CD4-positive, alpha-beta T cell treated with Interleukin-2 at 100 ng/mL for 4 hours (primary cell): ENCODE data around the gene CYP2W1.

Source experiments
- DNase-seq: peaks from one replicate; pipeline ENCODE4 v3.0.0-alpha.2; 2020; ENCODE audit warnings: low spot score

The CYP2W1 gene

GRCh38 chr7:967361-968082 is 15.5 kb upstream of the CYP2W1 start:
- DNase-seq, result no peak

GRCh38 chr7:968205-969105 is 14.5 kb upstream of the CYP2W1 start:
- no peak for DNase-seq

- DNase-seq, result no peak
These were observed 13.6 kb upstream of the CYP2W1 start for GRCh38 chr7:969403-969802.

DNA sequence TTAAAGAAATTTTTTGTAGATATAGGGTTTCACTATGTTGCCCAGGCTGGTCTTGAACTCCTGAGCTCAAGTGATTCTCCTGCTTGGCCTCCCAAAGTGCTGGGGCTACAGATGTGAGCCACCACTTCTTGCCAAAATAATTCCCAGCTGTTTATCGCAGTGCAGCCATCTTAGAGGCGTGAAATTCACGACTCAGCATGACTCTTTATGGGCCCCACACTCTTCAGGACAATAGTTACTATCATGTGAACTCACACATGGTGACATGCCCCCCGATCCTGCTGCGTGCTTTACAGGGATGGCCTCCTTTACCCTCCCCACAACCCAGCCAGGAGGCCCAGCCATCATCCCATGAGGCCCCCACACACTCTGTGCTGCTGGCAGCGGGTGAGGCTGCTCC is 12.2 kb upstream of the CYP2W1 start:
- no peak for DNase-seq

DNA sequence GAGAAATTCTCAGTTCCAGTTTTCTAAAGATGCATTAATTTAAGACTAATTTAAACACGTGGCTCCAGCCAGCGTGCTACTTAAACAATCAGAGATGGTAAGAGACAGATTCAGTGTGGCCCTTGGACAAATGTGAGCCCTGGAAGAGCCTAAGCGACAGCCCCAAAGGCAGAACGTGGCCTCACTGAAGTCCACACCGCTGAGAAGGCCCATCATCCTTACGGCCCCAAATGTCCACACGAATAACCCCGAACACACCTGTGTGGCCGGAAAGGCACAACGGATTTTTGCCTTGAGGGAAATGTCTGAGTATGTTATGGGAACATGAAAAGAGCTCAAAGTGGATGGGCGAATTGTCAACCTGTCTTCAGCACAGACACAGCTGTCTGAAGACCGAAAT is 10.9 kb upstream of the CYP2W1 start:
- DNase-seq, result no peak

DNA sequence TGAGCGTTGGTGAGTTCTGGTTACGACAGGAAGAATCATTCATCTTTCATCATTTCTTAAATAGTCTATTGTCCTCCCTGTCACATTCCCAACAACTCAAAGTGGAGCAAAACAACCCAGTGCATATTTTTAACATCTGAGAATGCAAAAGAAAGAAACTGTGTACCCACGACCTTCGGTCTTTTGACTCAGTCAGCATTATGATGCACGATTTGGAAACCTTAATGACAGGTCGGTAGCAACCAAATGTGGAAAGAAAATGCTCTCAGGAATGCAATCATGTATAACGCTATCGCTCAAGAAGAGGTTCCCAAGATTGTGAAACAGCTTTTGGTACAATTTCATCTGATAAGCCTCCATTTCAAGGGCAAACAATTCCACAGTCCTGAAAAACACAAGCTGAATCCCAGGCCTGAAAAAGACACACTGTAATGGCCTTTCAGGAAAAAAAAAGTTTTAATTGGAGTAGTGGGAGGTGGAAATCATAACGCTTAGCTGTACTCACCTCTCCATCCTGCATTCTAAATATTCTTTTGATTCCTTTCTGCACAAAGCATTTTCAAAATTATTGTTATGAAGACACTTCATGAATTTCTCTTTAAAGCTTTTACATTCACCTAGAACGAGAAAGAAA is 10.2 kb upstream of the CYP2W1 start:
- DNase-seq, result no peak

GRCh38 chr7:973312-973711 is 9.7 kb upstream of the CYP2W1 start:
- no peak for DNase-seq

GRCh38 chr7:974172-974571 is 8.8 kb upstream of the CYP2W1 start:
- DNase-seq, result no peak

- DNase-seq, result peak; percentile 90
These were observed 7.9 kb upstream of the CYP2W1 start, which contains the start of gene COX19 for GRCh38 chr7:974820-975681. Gene COX19, minus strand, starts transcription at chr7:975549. Its CDS starts 40 bp downstream, at chr7:975509.

GRCh38 chr7:975702-976473 is 7.1 kb upstream of the CYP2W1 start:
- DNase-seq, result no peak

GRCh38 chr7:976901-977325 is 6.1 kb upstream of the CYP2W1 start:
- DNase-seq, result no peak

DNA sequence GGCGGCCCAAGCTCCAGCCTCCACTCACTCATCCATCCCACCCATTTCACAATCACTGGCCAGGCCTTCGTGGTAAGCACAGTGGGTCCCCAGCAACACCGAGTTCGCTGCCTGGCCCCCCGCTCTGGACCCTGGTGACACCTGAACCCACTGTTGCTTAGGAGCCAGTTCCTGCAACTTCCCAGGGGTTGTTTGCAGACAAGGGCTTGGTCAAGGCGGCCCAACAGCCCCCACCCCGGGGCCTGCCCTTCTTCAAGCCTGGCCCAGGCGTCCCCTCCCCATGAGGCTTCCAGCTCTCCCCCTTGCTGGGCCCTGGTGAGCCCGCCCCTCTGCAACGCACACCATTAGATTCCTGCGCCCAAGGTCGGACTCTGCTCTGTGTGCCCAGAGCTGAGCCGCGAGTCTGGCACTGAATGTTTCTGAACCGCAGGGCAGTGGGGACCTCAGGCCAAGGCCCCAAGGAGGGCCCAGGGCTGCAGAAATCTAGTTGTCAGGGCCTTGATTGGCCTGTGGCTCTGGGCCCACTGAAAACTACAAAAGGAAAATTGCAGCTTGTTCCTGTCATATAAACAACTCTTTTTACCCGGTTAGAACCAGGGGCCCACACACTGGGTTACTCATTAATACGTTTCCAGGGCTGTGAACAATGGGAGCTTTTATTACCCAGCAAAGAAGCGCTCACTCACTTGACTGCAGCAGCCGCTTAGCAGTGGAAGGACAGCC is 5.5 kb upstream of the CYP2W1 start:
- no peak for DNase-seq

DNA sequence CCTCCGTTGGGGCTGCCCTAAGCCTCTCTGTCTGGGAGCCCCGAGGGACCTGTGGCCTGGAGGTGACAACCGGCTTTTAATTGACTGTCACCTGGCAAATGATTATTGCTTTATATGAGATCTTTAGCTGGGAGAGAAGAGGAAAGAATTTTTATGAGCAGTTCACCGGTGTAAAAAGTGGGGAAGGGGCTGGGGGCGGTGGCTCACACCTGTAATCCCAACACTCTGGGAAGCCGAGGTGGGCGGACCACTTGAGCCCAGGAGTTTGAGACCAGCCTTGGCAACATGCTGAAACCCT is 5.0 kb upstream of the CYP2W1 start:
- no peak for DNase-seq

- no peak for DNase-seq
These were observed 4.4 kb upstream of the CYP2W1 start for GRCh38 chr7:978416-979091.

DNA sequence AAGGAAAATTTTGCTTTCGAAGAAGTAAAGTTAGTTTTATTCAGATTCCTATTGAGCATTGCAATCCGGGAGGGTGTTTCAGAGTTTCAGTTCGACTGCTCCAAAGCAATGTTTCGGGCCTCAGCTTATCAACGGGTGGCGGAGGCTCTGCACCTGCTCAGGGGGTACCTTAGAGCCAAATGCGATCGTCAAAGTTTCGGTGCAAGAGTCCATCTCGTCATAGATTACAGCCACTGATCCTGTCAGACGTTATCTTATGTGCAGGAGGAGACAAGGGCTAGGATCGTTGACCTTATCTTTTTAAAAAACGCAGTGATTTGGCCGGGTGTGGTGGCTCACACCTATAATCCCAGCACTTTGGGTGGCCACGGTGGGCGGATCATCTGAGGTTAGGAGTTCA is 3.8 kb upstream of the CYP2W1 start:
- DNase-seq, result no peak

DNA sequence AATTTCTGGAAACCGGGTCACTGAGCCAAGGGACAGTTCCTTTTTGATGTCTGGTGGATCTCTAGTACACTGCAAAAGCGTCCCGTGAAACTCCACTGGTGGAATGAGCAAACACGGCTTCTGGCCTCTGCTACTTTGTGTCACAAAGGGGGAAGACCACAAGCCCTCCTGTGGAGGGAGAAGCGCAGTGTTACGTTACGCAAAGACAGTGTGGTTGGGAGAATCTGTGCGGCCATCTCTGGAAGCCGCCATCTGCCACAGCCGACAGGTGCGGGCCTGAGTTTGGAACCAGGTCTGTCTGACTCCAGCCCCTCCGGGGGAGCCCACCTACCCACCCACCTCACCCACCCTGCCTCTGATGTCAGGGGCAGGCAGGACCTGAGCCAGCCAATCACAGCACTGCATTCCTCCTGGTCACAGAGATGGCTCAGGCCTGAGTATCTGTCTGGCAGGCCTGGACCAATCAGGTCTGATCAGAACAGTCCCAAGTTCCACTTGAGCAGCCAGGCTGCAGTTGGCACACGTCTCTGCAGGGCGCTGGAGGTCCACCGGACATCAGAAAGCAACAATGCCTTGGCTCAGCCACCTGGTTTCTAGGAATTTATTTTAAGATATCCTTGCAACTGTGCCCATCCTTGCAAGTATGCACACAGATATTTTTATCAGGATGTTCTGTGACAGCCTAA is 3.0 kb upstream of the CYP2W1 start:
- no peak for DNase-seq

DNA sequence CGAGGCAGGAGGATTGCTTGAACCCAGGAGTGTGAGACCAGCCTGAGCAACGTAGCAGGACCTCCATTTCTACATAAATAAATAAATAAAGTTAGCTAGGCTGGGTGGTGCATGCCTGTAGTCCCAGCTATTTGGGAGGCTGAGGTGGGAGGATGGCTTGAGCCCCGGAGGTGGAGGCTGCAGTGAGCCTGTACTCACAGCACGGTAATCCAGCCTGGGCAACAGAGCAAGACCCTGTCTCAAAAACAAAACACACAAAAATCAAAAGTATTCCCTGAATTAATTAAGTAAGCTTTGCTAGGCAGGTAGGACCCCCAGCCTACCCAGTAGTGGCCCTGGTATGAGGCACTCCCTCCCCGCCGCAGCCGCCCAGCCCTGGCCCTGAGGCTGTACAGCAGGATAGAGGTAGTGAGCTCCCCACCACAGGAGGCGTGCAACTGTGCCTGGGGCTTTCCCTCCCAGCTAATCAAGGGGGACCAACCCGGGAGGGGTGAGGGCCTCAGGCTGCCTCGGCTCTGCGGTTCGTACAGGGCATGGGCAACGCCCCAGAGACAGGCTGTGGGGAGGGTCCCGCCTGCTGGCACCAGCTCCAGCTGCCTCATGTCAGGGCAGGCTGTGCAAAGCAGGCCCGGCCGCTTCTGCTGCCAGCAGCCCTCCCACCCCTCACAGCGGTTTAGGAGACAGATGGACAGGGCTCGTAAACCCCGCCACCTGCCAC is 1.0 kb upstream of the CYP2W1 start:
- no peak for DNase-seq

DNA sequence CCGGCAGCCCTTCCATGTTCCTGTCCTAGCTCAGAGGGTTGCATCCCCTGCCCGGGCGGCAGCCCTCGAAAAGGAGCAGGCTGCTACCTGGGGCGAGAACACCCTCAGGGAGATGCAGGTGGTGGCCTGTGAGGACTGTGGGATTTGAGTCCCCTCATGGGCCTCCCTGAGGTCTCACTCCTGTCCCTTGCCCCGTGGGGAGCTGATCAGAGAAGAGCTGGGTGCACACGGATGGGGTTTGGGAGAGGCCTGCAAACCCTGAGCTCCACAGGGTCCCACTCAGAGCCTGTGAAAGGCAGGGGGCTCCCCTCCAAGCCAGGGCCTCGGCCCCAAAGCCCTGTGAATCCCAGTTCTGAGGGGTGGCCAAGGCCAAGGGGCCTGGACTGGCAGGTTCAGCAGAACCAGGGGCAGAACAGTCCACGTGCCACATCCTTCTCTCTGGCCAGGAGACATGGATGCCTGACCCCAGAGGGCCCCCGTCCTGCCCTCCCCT is 424 bp upstream of the CYP2W1 start:
- no peak for DNase-seq
